IPS DF 6.9 (cell line): ENCODE measurements around the gene CAPN9.

Experiments
- DNase-seq: peaks from one replicate; pipeline ENCODE4 v3.0.0-alpha.2; 2013; ENCODE audit warnings: low read depth, low spot score
- H3K27ac ChIP-seq: one replicate; pipeline ENCODE4 v1.5.1; 2013; ENCODE audit warnings: low read length, control low read depth
- H3K27me3 ChIP-seq: 2 replicates; pipeline ENCODE4 v1.6.1; 2013; ENCODE audit warnings: mild to moderate bottlenecking, low read length; ENCODE audit not compliant: control insufficient read depth, insufficient read depth
- H3K36me3 ChIP-seq: 2 replicates; pipeline ENCODE4 v1.6.1; 2013; ENCODE audit warnings: low read length; ENCODE audit not compliant: control insufficient read depth, insufficient read depth
- H3K4me1 ChIP-seq: 2 replicates; pipeline ENCODE4 v1.6.1; 2013; ENCODE audit warnings: low read length; ENCODE audit not compliant: control insufficient read depth, insufficient read depth
- H3K4me3 ChIP-seq: 2 replicates; pipeline ENCODE4 v1.5.1; 2013; ENCODE audit warnings: mild to moderate bottlenecking, low read length
- H3K9me3 ChIP-seq: 2 replicates; pipeline ENCODE4 v1.6.1; 2013; ENCODE audit warnings: low read length, inconsistent platforms; ENCODE audit not compliant: control insufficient read depth, insufficient read depth
- WGBS: extraction: QIAGEN DNeasy Blood & Tissue Kit; methylation state at CpG from one replicate; pipeline ENCODE4 v1.1.7; 2013; ENCODE audit warnings: mixed read lengths, missing lambda C conversion rate; ENCODE audit not compliant: insufficient read length, insufficient coverage; 5-methylcytosine and 5-hydroxymethylcytosine counted together

Gene CAPN9

GRCh38 chr1:230824919-230825721 is 77.9 kb downstream of the CAPN9 start:
- no peak for DNase-seq
- WGBS: no CpG with 5 or more reads among the region's 11 CpGs
- H3K27ac ChIP-seq: no peak overlapping the region
- H3K4me1 ChIP-seq: no peaks in the 10 kb centered on the region
- no peaks in the 10 kb centered on the region for H3K27me3 ChIP-seq
- H3K36me3 ChIP-seq: no peaks in the 10 kb centered on the region
- H3K4me3 ChIP-seq: no peak overlapping the region
- H3K9me3 ChIP-seq: no peaks in the 10 kb centered on the region

- no peaks in the 10 kb centered on the region for H3K9me3 ChIP-seq
- H3K27ac ChIP-seq: no peak overlapping the region
- no peaks in the 10 kb centered on the region for H3K4me1 ChIP-seq
- H3K4me3 ChIP-seq: no peak overlapping the region
- WGBS: no CpG with 5 or more reads among the region's 3 CpGs
- DNase-seq: no peak
- H3K27me3 ChIP-seq: no peaks in the 10 kb centered on the region
- H3K36me3 ChIP-seq: no peaks in the 10 kb centered on the region
Measured at GRCh38 chr1:230825761-230826160, 78.6 kb downstream of the CAPN9 start.

- no peaks in the 10 kb centered on the region for H3K36me3 ChIP-seq
- H3K4me1 ChIP-seq: no peaks in the 10 kb centered on the region
- no peak overlapping the region for H3K27ac ChIP-seq
- no peak overlapping the region for H3K4me3 ChIP-seq
- no peak for DNase-seq
- WGBS: no CpG with 5 or more reads among the region's 9 CpGs
- no peaks in the 10 kb centered on the region for H3K27me3 ChIP-seq
- no peaks in the 10 kb centered on the region for H3K9me3 ChIP-seq
Measured at GRCh38 chr1:230826166-230826875, 79.1 kb downstream of the CAPN9 start.

GRCh38 chr1:230827081-230827681 is 80.0 kb downstream of the CAPN9 start:
- no peaks in the 10 kb centered on the region for H3K9me3 ChIP-seq
- no peaks in the 10 kb centered on the region for H3K4me1 ChIP-seq
- no peaks in the 10 kb centered on the region for H3K36me3 ChIP-seq
- WGBS: no CpG with 5 or more reads among the region's 7 CpGs
- H3K27ac ChIP-seq: no peak overlapping the region
- DNase-seq: no peak
- H3K27me3 ChIP-seq: no peaks in the 10 kb centered on the region
- no peak overlapping the region for H3K4me3 ChIP-seq

GRCh38 chr1:230827801-230828200 is 80.6 kb downstream of the CAPN9 start:
- Histone ChIP-seq H3K27me3 (no peaks in the 10 kb centered on the region), H3K9me3 (no peaks in the 10 kb centered on the region), H3K36me3 (no peaks in the 10 kb centered on the region), H3K4me3 (no peak overlapping the region), H3K27ac (no peak overlapping the region), H3K4me1 (no peaks in the 10 kb centered on the region)
- no CpG with 5 or more reads among the region's 5 CpGs for WGBS
- DNase-seq: no peak

- Histone ChIP-seq H3K36me3 (no peaks in the 10 kb centered on the region), H3K4me3 (no peak overlapping the region), H3K9me3 (no peaks in the 10 kb centered on the region), H3K4me1 (no peaks in the 10 kb centered on the region), H3K27ac (no peak overlapping the region), H3K27me3 (no peaks in the 10 kb centered on the region)
- DNase-seq: no peak
- WGBS: no CpG with 5 or more reads among the region's 4 CpGs
Measured at GRCh38 chr1:230828421-230828820, 81.2 kb downstream of the CAPN9 start.

- Histone ChIP-seq H3K36me3 (no peaks in the 10 kb centered on the region), H3K4me3 (no peak overlapping the region), H3K9me3 (no peaks in the 10 kb centered on the region), H3K27me3 (no peaks in the 10 kb centered on the region), H3K4me1 (no peaks in the 10 kb centered on the region), H3K27ac (no peak overlapping the region)
- no CpG with 5 or more reads among the region's 1 CpG for WGBS
- DNase-seq: no peak
Measured at GRCh38 chr1:230831771-230832170, 84.6 kb downstream of the CAPN9 start.

- no peaks in the 10 kb centered on the region for H3K9me3 ChIP-seq
- DNase-seq: no peak
- H3K36me3 ChIP-seq: no peaks in the 10 kb centered on the region
- no peaks in the 10 kb centered on the region for H3K4me1 ChIP-seq
- no CpG with 5 or more reads among the region's 1 CpG for WGBS
- H3K4me3 ChIP-seq: no peak overlapping the region
- H3K27me3 ChIP-seq: no peaks in the 10 kb centered on the region
- H3K27ac ChIP-seq: no peak overlapping the region
Measured at GRCh38 chr1:230832476-230832875, 85.3 kb downstream of the CAPN9 start.

- H3K36me3 ChIP-seq: peaks cover under 1% of the 10 kb centered on the region; the same call in 1 of the 2 replicates
- no peak overlapping the region for H3K4me3 ChIP-seq
- DNase-seq: no peak
- no peaks in the 10 kb centered on the region for H3K27me3 ChIP-seq
- no peaks in the 10 kb centered on the region for H3K4me1 ChIP-seq
- no peak overlapping the region for H3K27ac ChIP-seq
- H3K9me3 ChIP-seq: no peaks in the 10 kb centered on the region
- no CpG with 5 or more reads among the region's 3 CpGs for WGBS
Measured at GRCh38 chr1:230833511-230833910, 86.3 kb downstream of the CAPN9 start.

GRCh38 chr1:230834292-230834691 is 87.1 kb downstream of the CAPN9 start:
- DNase-seq: no peak
- Histone ChIP-seq H3K4me1 (no peaks in the 10 kb centered on the region), H3K36me3 (peaks cover 2% of the 10 kb centered on the region; the same call in 1 of the 2 replicates), H3K27ac (no peak overlapping the region), H3K27me3 (no peaks in the 10 kb centered on the region), H3K9me3 (no peaks in the 10 kb centered on the region), H3K4me3 (no peak overlapping the region)
- no CpG with 5 or more reads among the region's 3 CpGs for WGBS
